CMK (cell line): Measurements from ENCODE around the gene PXDN.
"Not testable (repeated sequence)": the region's sequence is repeated elsewhere in the genome, so short reads cannot be mapped to it uniquely, and the experiment has no call there.

Experiments used
- DNase-seq: peaks from one replicate; pipeline ENCODE4 v3.0.0-alpha.2; 2010; ENCODE audit warnings: low read depth

The PXDN gene

DNA sequence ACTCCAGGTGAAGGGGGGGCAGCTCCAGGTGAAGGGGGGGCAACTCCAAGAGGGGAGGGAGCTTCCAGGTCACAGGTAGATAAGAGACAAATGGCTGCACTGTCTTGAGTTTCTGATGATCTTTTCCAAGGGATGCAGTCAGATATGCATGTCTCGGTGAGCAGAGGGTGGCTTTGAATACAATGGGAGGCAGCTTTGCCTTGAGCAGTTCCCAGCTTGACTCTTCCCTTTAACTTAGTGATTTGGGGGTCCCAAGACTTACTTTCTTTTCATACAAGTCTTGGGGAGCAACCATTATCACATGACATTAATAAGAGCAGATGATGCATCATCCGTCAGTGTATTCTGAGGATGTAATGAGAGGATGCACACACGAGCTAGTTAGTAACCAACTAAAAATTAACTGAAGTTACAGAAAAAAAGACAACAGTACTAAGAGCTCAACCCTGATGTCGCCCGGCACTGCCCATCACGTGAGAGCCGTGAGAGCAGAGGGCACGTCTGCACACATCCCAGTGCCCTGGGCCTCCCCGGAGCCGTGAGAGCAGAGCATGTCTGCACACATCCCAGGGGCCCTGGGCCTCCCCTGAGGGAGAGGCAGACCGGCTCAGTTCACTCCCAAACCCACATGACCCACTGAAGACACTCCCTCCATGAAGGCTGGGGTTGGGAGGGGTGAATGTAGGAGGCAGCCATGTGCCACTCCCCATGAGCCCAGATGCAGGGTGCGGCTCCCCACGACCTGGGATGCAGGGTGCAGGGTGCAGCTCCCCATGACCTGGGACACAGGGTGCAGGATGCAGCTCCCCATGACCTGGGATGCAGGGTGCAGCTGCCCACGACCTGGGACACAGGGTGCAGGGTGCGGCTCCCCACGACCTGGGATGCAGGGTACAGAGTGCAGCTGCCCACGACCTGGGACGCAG, 39.4 kb downstream of the PXDN start:
- DNase-seq: no peak

DNA sequence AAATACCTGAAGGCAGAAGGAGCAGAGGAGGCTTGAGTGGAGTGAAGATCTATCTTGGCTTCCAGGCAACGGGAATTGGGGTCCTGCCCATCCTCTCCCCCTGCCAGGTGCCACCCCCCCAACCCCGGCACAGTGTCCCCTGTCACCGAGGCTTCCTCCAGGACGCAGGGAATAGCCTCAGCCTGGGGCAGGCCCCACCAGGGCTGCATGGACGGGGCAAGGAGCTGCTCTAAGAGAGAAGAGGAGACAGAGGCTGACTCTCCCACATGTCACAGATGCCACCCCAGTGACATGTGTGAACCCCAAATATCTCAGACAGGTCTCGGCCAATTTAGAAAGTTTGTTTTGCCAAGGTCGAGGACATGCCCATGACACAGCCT, 42.1 kb downstream of the PXDN start:
- no peak for DNase-seq

DNA sequence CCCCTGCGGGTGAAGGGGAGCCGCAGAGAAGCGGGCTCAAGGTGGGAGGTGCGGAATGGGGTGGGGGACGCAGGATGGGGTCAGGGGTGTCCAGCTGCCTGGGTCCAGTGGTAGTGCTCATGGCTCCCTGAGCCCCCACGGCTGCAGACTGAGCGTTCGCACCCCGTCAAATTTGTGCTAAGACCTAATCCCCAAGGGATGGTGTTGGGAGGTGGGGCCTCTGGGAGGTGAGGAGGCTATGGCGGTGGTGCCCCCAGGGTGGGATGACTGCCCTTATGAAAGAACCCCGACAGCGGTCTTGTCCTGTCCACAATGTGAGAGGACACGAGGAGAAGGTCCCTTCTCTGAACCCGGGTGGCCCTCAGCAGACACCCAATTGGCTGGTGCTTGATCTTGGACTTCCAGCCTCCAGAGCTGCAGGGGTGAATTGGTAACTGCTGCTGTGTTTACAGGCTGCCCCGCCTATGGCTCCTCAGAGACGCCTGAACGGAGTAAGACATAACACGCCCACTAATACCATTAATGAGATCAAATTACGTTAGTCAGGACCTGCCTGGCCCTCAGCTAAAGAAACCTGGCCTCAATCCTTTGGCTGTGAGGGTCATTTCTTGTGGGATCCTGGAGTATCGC, 42.6 kb downstream of the PXDN start:
- DNase-seq: no peak

DNA sequence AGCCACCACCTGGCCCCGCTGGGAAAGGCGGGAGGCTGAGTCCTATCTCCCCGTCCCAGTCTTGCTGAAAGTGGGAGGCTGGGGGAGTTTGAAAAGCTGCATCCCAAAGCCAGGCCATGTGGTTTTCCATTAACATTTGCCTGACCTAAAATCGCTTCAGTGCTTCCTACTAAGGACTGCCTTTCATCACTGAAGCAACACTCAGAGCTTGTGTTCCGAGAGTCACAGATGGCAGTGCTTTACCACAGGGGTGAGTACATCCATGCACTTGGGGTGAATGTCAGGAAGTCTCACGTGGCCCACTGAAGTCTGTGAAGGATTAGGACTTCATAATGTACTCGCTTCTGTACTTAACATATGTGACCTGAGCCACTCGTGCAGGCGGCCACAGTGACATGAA, 43.3 kb downstream of the PXDN start:
- no peak for DNase-seq

DNA sequence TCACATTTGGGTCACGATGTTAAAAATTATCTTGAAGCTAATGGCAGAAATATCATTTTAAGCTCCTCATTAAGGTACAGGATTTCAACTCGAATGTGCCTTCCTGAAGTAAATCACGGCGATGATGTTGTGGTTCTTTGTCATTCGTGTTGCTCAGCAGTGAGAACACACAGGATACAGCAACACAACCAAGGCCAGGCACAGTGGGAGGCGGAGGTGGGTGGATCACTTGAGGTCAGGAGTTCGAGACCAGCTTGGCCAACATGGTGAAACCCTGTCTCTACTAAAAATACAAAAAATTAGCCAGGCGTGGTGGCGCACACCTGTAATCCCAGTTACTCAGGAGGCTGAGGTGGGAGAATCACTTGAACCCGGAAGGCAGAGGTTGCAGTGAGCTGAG, 43.9 kb downstream of the PXDN start:
- DNase-seq: not testable (repeated sequence)

DNA sequence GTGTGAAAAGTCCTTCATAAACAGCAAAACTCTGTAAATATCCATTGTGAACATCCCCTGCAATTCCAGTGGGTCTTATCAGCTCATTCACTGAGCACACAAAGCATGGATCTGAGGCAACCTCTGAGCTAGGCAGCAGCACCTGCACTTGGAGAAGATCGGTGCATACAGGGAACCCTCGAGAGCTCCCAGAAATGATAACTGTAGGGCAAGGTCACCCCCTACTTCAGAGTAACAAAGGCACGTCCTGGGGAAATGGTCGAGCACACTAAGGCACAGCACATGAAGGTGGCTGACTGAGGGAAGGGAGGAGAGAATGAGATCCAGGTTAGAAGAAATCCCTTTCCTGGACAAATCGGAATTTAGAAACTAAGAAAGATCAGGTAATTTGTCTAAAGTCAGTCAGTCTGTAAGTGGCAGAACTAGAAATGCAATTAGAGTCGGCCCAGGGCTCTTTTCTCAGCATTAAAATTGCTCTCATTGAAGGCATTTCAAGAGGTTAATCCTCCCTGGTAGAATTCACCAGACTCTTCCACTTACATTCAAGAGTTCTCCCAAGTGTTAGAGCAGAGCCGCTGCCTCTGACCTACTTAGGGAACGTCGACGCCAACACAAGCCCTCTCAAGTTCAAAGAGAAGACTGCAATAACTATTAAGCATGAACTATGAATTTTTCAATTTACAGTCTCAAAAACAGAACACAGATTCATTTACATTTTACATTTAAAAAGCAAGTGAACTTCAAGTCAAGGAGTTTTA, 45.9 kb downstream of the PXDN start:
- DNase-seq: no peak

DNA sequence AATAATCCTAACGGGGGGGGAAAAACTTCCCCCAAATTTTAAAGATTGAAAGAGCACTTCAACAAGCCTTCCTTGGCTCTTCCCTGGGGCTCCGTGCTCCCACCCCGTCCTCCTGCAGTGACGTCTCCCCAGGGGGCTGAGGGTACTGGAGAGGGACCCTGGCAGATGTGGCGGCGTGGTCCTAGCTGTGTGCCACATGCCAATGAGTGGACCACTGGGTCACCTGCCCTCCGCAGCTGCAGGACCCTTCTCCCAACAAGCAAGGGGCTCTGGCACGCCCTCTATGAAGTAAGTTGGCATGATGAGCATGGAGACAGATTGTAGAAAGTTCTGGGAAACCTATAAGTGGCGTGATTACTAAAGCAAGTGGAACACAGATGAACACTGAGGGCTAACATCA, 46.7 kb downstream of the PXDN start:
- DNase-seq: no peak

DNA sequence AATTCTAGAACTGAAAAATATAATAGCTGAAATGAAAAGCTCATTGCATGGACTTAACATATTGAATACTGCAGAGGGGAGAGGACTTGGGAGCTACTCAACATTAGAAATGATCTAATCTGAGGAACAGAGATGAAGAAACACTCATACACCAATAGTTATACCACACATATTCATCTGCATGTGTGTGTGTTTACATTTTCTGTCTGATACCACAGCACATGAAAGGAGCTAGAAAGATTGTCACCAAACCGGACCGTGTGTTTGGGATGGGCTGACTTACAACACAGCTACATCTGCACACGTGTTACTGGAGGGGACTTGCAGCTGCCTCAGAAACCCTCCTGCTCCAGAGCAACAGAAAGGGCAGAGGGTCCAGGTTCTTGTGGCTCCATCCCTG, 47.8 kb downstream of the PXDN start:
- no peak for DNase-seq

DNA sequence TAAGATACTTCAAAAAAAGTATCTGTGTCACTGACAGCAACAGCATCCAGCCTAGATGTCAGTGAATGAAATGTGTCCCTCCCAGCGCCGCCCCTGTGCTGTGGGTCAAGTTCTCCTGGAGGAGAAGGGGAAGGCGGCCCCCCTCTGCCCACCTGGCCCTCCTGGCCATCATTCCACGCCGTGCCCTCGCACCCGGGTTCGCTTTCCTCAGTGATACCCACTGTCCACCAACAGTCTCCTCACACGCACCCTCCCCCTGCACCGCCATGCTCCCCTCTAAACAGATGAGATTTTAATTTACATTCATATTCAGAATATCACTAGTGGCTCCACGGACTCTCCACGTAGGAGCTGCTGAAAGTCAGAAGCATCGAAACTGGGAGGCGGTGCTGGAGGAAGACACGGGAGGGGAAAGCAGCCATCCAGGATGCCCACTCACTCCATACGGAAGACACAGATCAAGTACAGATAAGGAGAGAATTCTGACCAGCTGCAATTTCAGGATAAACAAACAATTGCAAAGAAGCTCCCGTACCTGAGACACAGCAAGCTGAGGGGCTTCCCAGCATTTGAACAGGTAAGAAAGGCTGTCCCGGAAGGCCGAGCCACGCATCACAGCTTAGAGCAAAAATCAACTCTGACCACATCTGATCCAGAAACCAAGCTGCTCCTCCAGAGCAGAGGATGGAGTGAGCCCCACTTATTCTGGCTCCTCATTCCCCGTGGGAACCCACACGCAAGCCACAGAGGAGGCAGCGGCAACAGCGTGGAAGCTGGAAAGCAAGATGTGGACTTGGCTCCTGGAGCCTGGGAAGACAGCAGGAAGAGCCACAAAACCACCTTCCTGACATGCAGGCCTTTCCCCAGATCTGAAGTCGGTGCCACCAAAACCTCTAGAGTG, 49.7 kb downstream of the PXDN start:
- DNase-seq: no peak

DNA sequence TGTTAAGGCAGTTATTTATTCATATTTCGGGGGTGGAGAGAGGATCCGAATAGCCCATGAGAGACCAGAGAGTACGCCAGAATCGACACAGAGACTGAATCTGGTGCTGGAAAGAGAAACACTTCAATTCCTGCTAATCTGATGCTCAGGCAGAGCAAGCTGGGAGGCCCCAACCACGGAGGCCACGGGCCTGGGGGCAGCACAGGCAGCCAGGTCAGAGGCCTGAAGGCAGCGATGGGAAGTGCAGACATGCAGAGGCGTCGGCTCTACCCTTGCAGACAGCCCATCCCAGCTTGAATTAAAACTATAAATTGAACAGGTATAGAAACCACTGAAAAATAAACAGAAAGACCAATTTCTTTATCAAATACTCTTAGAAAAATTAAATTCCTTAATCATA, 50.6 kb downstream of the PXDN start:
- DNase-seq: no peak

DNA sequence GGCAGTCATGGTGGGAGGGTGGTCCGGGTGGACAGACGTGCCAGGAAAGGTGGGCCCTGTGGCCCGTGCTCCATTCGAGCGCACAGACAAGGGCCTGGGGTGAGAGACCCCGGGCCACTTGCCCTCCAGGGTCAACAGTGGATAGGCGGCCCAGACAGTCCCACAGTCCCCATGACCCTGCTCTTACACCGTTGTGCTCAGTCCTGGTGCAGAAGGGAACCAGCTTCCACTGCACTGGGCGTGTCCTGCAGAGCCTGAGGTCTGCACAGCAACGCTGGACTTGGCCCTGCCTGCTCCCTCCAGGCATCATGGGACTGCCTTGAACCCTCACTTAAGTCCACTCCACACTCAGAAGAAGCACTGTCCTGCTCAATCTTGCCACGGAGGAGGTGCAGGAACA, 52.0 kb downstream of the PXDN start:
- no peak for DNase-seq

DNA sequence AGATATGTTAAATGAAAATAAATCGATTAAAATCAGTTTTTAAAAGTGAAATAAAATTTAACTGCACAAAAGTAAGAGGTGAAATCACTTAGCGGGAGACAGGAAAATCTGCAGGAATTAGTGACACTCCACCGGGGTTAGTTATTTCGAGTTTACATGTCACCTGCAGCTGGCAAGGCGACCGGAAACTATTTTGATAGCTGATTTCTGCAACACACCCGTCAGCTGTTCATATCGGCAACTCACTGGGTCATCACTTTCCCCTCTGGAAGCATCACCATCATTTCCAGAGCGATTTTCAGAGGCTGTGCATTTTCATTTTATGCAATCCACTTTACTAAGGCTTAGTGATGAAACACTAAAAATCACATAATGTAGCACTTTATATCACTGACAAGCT, 52.9 kb downstream of the PXDN start:
- DNase-seq: no peak

DNA sequence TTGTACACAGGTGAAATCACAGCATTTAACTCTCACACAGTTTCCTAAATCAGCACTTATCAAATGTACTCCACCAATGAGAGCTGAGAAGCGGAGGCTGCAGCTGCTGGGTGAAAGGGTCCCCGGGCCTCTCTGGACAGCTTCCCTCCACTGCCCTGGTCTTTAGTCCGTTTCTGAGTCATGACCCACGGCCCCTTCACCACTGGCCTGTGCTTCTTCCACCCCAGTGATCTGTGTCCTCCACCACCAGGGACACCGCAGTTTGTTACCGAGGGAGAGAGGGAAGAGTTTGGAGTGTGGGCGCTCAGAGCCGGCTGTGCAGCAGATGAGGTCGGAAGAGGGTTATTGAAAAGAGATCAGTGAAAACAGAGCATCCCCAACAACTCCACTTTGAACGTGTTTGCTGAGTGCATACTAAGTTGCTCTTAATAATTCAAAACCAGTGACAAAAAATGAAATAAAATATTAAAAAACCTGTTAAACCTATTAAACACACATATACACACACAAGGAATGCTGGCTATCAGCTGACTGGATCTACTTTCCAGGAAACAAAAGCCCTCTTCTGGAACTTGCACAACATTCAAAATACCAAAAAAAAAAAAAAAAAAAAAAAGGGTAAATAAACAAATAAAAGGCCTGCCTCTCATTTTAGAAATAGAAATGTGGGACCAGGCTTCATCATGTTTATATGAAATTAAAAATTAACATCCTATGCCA, 54.1 kb downstream of the PXDN start:
- no peak for DNase-seq

DNA sequence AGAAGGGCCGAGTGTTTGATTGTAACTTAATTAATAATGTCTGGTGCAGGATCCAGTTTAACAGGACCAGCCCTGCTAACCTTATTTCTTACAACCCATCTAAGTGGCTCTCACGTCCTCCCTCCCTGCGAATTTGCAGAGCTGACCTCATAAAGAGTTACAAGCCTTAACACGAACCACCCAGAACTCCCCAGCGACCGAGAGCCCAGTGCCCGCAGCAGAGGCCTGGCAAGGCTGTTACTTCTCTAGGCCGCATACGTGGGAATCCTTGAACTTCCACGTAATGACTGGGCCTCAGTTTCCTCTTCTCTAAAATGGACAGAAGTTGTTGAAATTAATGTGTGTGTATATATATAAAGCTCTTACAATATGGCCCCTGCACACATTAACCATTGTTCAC, 55.5 kb downstream of the PXDN start:
- DNase-seq: no peak

DNA sequence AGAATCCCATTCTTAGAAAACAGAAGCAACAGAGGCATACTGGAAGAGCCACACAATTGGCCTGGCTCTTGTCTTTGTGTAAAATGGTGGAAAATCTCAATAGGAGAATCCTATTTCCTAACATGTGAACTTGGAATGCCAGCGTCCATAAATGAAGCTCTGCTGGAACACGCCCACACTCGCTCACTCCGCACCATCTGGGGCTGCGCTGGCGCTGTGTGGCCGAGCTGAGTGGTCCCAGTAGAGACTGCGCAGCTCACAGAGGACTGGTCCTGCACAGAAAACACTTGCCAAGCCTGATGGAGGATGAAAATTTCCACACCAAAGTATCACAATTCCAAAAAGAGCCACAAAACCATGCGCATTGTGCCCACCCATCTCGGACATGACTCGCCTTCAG, 56.2 kb downstream of the PXDN start:
- no peak for DNase-seq

DNA sequence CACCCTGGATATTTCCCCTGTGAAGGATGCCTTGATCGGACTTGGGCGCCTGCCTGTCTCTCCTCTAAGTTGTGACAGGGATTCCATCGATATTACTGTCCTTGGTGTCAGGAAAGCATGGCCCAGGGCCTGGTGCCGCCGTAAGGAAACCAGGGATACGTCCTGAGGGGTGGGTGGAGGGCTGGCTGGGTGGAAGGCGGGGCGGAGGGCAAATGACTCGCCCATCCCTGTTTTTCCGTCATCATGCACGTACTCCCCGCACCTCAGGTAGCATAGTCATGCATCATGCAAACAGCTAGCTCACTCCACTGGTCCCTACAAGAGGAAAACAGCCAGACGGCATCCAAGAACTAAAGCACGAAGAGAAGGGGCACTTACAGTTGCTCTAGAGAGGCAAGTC, 57.1 kb downstream of the PXDN start:
- DNase-seq: no peak

DNA sequence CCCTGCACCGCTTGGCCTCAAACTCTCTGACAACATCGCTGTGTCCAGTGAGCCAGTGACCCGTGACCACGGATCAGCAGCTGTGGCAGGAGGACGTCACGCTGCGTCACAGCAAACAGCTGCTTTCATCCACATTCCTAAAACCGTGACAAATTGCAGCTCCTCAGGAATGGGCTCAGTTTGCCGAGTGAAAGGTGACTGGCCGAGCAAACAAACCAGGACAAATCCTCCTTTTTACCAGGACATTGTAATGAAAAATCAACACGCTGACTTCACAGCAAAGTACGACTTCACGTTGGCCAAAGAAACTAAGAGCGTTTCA, 57.6 kb downstream of the PXDN start:
- no peak for DNase-seq

DNA sequence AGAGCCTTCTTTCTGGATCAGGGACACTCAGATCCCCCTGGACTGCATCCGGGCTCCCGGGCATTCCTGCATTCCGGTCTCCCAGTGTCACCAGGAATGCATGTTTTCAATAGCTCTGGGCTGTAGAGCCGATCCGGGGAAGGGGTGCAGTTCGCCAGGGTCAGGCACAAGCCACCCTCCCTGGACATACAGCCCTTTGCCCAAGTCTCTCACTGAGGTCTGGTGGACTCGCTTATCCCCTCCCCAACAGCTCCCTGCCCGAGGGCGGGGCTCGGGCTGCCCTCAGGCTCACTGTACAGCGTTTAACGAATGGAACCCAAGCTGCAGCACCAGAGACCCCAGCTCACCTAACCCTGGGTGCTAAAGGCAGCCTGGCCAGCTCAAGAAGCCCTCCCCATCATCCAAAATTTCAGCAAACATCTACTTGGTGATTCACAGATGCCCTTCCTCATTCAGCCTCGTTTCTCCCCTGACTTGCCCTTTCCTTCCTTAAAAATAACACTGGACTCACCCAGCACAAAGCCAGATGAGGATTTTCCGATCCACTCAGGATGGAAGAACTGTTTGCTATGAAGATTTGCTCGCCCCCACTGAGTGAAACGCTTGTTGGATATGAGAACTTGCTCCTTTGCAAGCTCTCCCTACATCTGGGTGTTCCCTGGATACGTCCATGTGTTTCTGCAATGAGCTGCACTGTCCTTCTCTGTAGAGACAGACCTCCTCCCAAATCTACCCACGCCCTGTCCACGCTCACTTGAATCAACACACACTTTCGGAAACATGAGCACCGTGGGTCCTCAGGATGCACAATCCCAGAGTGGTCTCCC, 58.1 kb downstream of the PXDN start:
- no peak for DNase-seq

DNA sequence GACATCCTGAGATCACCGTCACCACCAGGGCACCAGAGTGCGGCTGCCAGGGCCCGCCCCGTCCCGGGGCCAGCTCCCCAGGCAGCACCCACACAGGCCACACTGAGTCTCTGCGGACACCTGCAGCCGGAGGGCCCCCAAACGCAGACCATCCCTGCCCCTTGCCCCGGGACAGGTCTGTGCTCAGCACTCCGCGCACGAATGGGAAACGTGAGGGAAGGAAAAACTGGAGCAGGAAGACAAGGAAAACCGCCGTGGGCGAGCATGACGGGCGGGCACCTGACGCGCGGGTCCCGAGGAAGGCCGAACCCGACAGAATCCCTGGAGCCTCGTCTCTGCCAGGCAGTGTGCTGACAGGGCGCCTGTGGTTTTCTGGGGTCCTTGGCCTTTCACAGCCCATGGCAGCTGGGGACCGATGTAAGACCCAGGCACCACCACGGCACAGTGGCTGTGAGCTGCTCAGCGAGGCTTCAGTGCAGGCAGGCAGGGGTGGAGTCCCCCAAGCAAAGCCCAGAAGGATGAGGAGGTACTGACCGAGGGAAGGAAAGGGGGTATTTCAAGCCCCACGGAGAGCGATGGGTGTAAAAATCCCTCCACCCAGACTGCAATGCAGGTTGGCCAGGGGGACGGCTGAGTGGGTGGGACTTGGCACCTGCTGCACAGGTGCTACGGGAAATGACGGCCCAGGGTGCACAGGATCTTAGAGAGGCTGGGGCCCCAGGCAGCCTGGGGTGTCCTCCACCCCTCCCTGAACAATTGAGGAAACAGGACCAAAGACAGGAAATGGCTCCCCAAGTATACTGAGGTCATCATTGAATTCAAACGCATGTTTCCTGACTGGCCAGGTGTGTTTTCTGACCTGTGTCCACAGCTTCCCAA, 59.0 kb downstream of the PXDN start:
- DNase-seq: no peak

DNA sequence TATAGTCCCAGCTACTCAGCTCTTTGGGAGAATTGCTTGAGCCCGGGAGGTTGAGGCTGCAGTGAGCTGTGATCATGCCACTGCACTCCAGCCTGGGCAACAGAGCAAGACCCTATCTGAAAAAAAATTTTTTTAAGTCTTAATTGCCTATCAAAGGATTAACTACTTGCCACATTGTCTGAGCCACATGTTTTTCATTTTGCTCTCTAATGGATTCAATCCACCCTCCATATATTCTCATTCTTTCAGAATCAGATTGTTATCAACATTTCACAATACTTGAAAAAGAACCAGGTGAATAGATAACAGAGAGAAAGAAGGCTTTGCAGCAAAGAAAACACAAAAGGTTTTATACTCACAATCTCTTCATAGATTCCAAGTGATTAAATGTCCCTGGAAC, 61.0 kb downstream of the PXDN start:
- DNase-seq: no peak
